GM12801 (cell line): ENCODE data around the gene CSRNP3.

ENCODE experiments used
- CTCF ChIP-seq: IDR thresholded peaks from one replicate; pipeline ENCODE4 v1.5.1; 2011; ENCODE audit warnings: control low read depth; ENCODE audit not compliant: insufficient read length; ENCODE audit errors: extremely low read depth

The CSRNP3 gene

GRCh38 chr2:165584126-165584654, 114.7 kb downstream of the CSRNP3 start:
- no peak for TF ChIP-seq CTCF

- no peak for TF ChIP-seq CTCF
Observed at GRCh38 chr2:165586019-165586418, 116.5 kb downstream of the CSRNP3 start.

GRCh38 chr2:165587335-165587938, 117.9 kb downstream of the CSRNP3 start:
- no peak for TF ChIP-seq CTCF

- no peak for TF ChIP-seq CTCF
Observed at GRCh38 chr2:165593081-165593480, 123.6 kb downstream of the CSRNP3 start.

- TF ChIP-seq CTCF, result no peak
Observed at GRCh38 chr2:165594231-165594934, 124.9 kb downstream of the CSRNP3 start.

GRCh38 chr2:165594935-165595255, 125.4 kb downstream of the CSRNP3 start:
- no peak for TF ChIP-seq CTCF

GRCh38 chr2:165596788-165597187, 127.3 kb downstream of the CSRNP3 start:
- no peak for TF ChIP-seq CTCF
